Measurements from ENCODE around the gene EFCAB7.

GRCh38 chr1:63486629-63487028, 36.7 kb upstream of the EFCAB7 start:
- TF ChIP-seq POLR2A (IDR thresholded peaks at IDR 0.05; ENCODE audit: low read length): no peak
- TF ChIP-seq GATA1 (IDR thresholded peaks at IDR 0.05; ENCODE audit: low read depth, low read length): no peak
